Nephron progenitor cell (in vitro differentiated cells): ENCODE measurements around the gene IQCM.

Experiments used
- DNase-seq: peaks from one replicate; pipeline ENCODE4 v3.0.0; 2021
- H3K27ac Mint-ChIP-seq: 2 replicates; pipeline ENCODE4 v1.8.0; 2021; ENCODE audit warnings: mild to moderate bottlenecking, moderate library complexity, mixed read lengths
- H3K27me3 Mint-ChIP-seq: 2 replicates; pipeline ENCODE4 v1.8.0; 2021; ENCODE audit warnings: mild to moderate bottlenecking, low read depth, mixed read lengths; ENCODE audit not compliant: poor library complexity
- H3K36me3 Mint-ChIP-seq: 2 replicates; pipeline ENCODE4 v1.8.0; 2021; ENCODE audit warnings: low read depth, mixed read lengths
- H3K4me1 Mint-ChIP-seq: 2 replicates; pipeline ENCODE4 v1.8.0; 2021; ENCODE audit warnings: mixed read lengths
- H3K4me3 Mint-ChIP-seq: 2 replicates; pipeline ENCODE4 v1.8.0; 2021; ENCODE audit warnings: mild to moderate bottlenecking, moderate library complexity, mixed read lengths
- H3K9me3 Mint-ChIP-seq: 2 replicates; pipeline ENCODE4 v1.8.0; 2021; ENCODE audit warnings: mild to moderate bottlenecking, moderate library complexity, mixed read lengths
- CTCF ChIP-seq: fragments of 200-600 bp; sonication (generic); IDR thresholded peaks from 2 replicates; pipeline ENCODE4 v1.5.0; 2021; ENCODE audit warnings: antibody characterized with exemption

IQCM gene

GRCh38 chr4:149595500-149595899 lies 220.1 kb downstream of the IQCM start:
- Mint-ChIP-seq H3K4me1 (no peaks in the 10 kb centered on the region), H3K9me3 (peaks cover 9% of the 10 kb centered on the region), H3K36me3 (no peaks in the 10 kb centered on the region), H3K27me3 (peaks cover 4% of the 10 kb centered on the region), H3K27ac (no peak overlapping the region), H3K4me3 (no peak overlapping the region)
- no peak for TF ChIP-seq CTCF
- no peak for DNase-seq

- Mint-ChIP-seq H3K27ac (no peak overlapping the region), H3K9me3 (peaks cover 9% of the 10 kb centered on the region)
- TF ChIP-seq CTCF: no peak
These were observed 225.8 kb downstream of the IQCM start for GRCh38 chr4:149589826-149590225.

GRCh38 chr4:149584722-149585121 lies 230.9 kb downstream of the IQCM start:
- Mint-ChIP-seq H3K4me1 (no peaks in the 10 kb centered on the region), H3K27me3 (no peaks in the 10 kb centered on the region), H3K4me3 (no peak overlapping the region), H3K36me3 (no peaks in the 10 kb centered on the region), H3K27ac (no peak overlapping the region), H3K9me3 (no peaks in the 10 kb centered on the region)
- no peak for DNase-seq
- TF ChIP-seq CTCF: no peak

More at GRCh38 chr4:149589826-149590225, 225.8 kb downstream of the IQCM start:
- DNase-seq: no peak
- Mint-ChIP-seq H3K27me3 (peaks cover 4% of the 10 kb centered on the region), H3K4me3 (no peak overlapping the region), H3K36me3 (no peaks in the 10 kb centered on the region), H3K4me1 (no peaks in the 10 kb centered on the region)

GRCh38 chr4:149574971-149575370 lies 240.7 kb downstream of the IQCM start:
- DNase-seq: no peak
- H3K36me3 Mint-ChIP-seq: no peaks in the 10 kb centered on the region
- no peak overlapping the region for H3K4me3 Mint-ChIP-seq
- H3K9me3 Mint-ChIP-seq: no peaks in the 10 kb centered on the region
- H3K27ac Mint-ChIP-seq: no peak overlapping the region
- H3K27me3 Mint-ChIP-seq: peaks cover 4% of the 10 kb centered on the region
- no peak for TF ChIP-seq CTCF
- H3K4me1 Mint-ChIP-seq: no peaks in the 10 kb centered on the region

- H3K9me3 Mint-ChIP-seq: no peaks in the 10 kb centered on the region
- no peak for TF ChIP-seq CTCF
- peaks cover 4% of the 10 kb centered on the region for H3K27me3 Mint-ChIP-seq
- no peak overlapping the region for H3K27ac Mint-ChIP-seq
- no peak for DNase-seq
- H3K4me1 Mint-ChIP-seq: no peaks in the 10 kb centered on the region
- no peak overlapping the region for H3K4me3 Mint-ChIP-seq
- no peaks in the 10 kb centered on the region for H3K36me3 Mint-ChIP-seq
These were observed 242.9 kb downstream of the IQCM start for GRCh38 chr4:149572716-149573115.

- TF ChIP-seq CTCF: no peak
- Mint-ChIP-seq H3K4me1 (no peaks in the 10 kb centered on the region), H3K27ac (no peak overlapping the region), H3K4me3 (no peak overlapping the region), H3K9me3 (no peaks in the 10 kb centered on the region), H3K36me3 (no peaks in the 10 kb centered on the region), H3K27me3 (peaks cover 6% of the 10 kb centered on the region)
- DNase-seq: no peak
These were observed 259.8 kb downstream of the IQCM start for GRCh38 chr4:149555799-149556198.
